ENCODE measurements around the gene IPO13. TPM values are rescaled to one million over a fixed set of nuclear protein-coding genes. Genes with fewer than 3 reads are reported as not detected.

IPO13 gene
- total RNA-seq, 1 donor from 2014 or later: 6.2 TPM

GRCh38 chr1:43938892-43939587, 7.7 kb upstream of the IPO13 start:
- no peaks in the 10 kb centered on the region for H3K36me3 ChIP-seq
- no peak overlapping the region for H3K4me3 ChIP-seq
- TF ChIP-seq CTCF (IDR thresholded peaks at IDR 0.05): no peak
- H3K4me1 ChIP-seq: peaks cover 0 to 7% of the 10 kb centered on the region in 2 donors
- no peaks in the 10 kb centered on the region for H3K9me3 ChIP-seq
- DNase-seq (ENCODE audit: low spot score in 2 of 2): no peak
- peaks cover 1% of the 10 kb centered on the region for H3K27me3 ChIP-seq
- intact Hi-C loops (cut with DNase I): no loop called here
- H3K27ac ChIP-seq: no peak overlapping the region

DNA sequence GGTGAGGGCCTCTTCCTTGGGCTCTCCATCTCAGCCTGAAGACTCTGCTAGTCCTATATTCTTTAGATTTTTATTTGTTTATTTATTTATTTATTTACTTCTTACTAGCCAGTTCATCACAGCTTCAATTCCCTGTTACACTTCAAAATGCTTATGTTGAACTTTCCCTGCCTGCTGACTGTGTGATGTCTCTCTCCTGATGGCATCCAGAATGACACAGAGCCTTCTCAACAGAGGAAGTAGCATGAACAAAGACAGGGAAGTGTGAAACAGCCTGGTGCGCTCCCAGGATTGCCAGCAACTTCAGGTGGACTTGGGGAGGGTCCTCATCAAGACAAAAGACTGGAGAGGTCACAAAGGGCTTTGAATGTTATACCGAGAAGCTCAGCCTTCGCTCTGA, 4.3 kb upstream of the IPO13 start:
- Histone ChIP-seq H3K36me3 (no peaks in the 10 kb centered on the region), H3K27ac (no peak overlapping the region), H3K9me3 (no peaks in the 10 kb centered on the region), H3K4me1 (peaks cover 2 to 14% of the 10 kb centered on the region in 2 donors), H3K4me3 (no peak overlapping the region), H3K27me3 (no peaks in the 10 kb centered on the region)
- TF ChIP-seq CTCF (IDR thresholded peaks at IDR 0.05): no peak
- no peak for DNase-seq (ENCODE audit: low spot score in 2 of 2)
- intact Hi-C loops (cut with DNase I): no loop called here

DNA sequence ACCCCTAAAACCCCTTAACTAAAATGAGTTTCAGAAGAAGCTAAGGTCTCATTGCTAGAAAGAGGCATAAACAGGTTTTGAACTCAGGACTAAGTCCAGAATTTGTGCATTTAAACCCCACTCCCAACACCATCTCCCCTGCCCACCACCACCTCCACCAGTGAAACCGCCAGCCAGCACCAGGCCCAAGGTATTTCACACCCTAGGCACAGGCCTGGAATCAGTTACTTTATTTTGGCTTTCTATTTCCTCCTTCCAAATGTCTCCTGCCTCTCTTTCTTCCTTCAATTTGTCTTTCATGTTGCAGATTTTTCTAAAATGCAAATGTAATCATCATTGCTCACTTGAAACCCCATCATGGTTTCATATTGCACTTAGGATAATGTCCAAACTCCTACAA, 1.9 kb upstream of the IPO13 start:
- no peaks in the 10 kb centered on the region for H3K9me3 ChIP-seq
- H3K4me1 ChIP-seq: peaks cover 13 to 26% of the 10 kb centered on the region in 2 donors
- no peak for TF ChIP-seq CTCF (IDR thresholded peaks at IDR 0.05)
- no peaks in the 10 kb centered on the region for H3K27me3 ChIP-seq
- H3K4me3 ChIP-seq: no peak overlapping the region
- peak overlapping the region in 1 of 2 donors; percentile 3 for H3K27ac ChIP-seq
- H3K36me3 ChIP-seq: peaks cover 0 to 2% of the 10 kb centered on the region in 2 donors
- intact Hi-C loops (cut with DNase I): loop anchor here (5.0 kb wide), 1 partner anchor 47 kb away; the partner anchor contains the start of gene CCDC24
- no peak for DNase-seq (ENCODE audit: low spot score in 2 of 2)

DNA sequence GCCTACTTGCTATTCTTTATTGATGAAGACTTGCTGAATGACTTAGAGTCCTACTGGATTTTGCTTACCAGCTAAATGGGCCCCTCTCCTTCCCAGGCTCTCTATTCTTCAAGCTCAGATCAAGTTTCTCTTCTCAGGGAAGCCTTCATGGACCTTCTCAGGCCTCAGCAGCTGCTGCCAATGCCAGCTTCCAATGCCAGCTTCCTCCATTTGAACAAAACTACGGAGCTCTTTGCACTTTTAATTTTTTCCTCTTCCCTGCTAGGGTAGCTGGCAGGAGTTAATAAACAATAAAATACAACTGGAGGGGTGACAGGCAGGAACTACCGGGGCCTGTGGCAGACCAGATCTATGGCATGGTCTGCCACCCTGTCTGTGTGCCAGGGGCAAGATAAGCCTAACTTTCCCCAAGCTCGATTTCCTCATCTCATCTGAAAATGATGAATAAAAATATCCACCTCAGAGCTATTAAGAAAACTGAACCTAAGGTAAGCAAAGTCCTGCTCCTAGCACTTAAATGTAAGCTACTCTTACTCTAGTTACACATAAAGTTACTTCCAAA, 995 bp upstream of the IPO13 start:
- peaks cover 13 to 26% of the 10 kb centered on the region in 2 donors for H3K4me1 ChIP-seq
- H3K27ac ChIP-seq: peak overlapping the region; percentile 89 to 98
- intact Hi-C loops (cut with DNase I): loop anchor here (1.0 to 5.0 kb wide), 6 partner anchors 24 to 416 kb away; partner anchors contain the start of genes ATP6V0B, CCDC24 and SLC6A9

More for the DNA sequence above, 995 bp upstream of the IPO13 start:
- peak overlapping the region; percentile 81 to 85 for H3K4me3 ChIP-seq
- TF ChIP-seq CTCF (IDR thresholded peaks at IDR 0.05): no peak
- no peak for DNase-seq (ENCODE audit: low spot score in 2 of 2)
- no peaks in the 10 kb centered on the region for H3K9me3 ChIP-seq
- H3K27me3 ChIP-seq: no peaks in the 10 kb centered on the region
- H3K36me3 ChIP-seq: peaks cover 0 to 10% of the 10 kb centered on the region in 2 donors

All from ascending aorta (tissue), 2 donors.